Muscle layer of duodenum (tissue), 2 donors: ENCODE data around the gene PDZRN4.

Source experiments
- H3K27ac ChIP-seq: one replicate; pipeline ENCODE4 v1.7.0; 2013; ENCODE audit warnings: mild to moderate bottlenecking, low read length
- H3K27me3 ChIP-seq: one replicate; pipeline ENCODE4 v1.7.0; 2013; ENCODE audit warnings: low read depth, mild to moderate bottlenecking, control low read depth, low read length
- H3K36me3 ChIP-seq, 2 donors: one replicate each; pipeline ENCODE4 v1.7.0; 2013; ENCODE audit warnings: low read length in 2 of 2, control low read depth in 1 of 2, mild to moderate bottlenecking in 1 of 2; ENCODE audit not compliant: insufficient read depth in 2 of 2, control insufficient read depth in 1 of 2
- H3K4me1 ChIP-seq, 2 donors: one replicate each; pipeline ENCODE4 v1.7.0; 2013; ENCODE audit warnings: low read length in 2 of 2, mild to moderate bottlenecking in 2 of 2, control low read depth in 1 of 2, moderate library complexity in 1 of 2; ENCODE audit not compliant: insufficient read depth in 2 of 2, control insufficient read depth in 1 of 2
- H3K4me3 ChIP-seq, 2 donors: one replicate each; pipeline ENCODE4 v1.7.0; 2013; ENCODE audit warnings: low read length in 2 of 2, low read depth in 1 of 2, mild to moderate bottlenecking in 1 of 2
- H3K9me3 ChIP-seq, 2 donors: one replicate each; pipeline ENCODE4 v1.7.0; 2013; ENCODE audit warnings: low read length in 2 of 2, control low read depth in 1 of 2, mild to moderate bottlenecking in 1 of 2; ENCODE audit not compliant: control insufficient read depth in 1 of 2
- donor health status: healthy.

The PDZRN4 gene

DNA sequence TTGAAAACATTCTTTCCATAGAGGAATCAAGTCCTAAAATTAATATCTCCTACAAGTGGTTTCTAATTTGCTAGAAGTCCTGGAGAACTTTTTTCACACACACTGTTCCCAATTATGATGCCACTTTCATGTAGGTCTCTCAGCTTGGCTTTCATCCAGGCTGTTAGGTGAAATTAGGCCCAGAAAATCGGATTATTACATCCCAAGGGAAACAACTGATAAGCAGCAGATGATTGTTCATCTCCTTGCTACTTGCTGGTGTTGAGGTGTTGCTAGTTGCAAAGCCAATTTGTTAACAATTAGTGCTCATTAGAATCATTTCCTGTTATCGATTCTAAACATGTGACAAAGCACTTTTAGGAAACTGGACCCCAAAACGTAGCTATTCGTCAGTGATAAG is 248.0 kb downstream of the PDZRN4 start:
- Histone ChIP-seq H3K27me3 (no peaks in the 10 kb centered on the region), H3K4me3 (no peak overlapping the region), H3K9me3 (no peaks in the 10 kb centered on the region), H3K36me3 (no peaks in the 10 kb centered on the region), H3K27ac (no peak overlapping the region), H3K4me1 (peaks cover 0 to 12% of the 10 kb centered on the region in 2 donors)

DNA sequence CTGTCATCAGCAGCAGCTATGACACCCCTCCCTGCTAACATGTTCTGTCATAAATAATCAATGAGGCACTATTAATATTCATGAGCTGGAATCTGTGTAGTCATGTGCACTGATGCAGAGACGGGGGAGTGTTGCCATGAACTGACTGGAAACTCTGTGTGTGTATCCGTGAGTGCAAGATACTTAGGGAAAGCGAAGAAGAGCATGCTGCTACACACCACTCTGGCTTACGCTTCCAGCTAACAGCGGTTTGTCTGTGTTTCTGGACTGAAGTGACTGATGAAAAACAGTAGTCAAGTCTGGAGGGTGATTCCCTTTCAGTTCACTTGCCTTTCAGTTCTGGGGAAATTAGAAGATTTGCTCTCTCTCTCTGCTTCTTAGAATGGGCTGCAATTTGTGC is 249.4 kb downstream of the PDZRN4 start:
- Histone ChIP-seq H3K36me3 (no peaks in the 10 kb centered on the region), H3K9me3 (no peaks in the 10 kb centered on the region), H3K27ac (no peak overlapping the region), H3K4me3 (no peak overlapping the region), H3K4me1 (peaks cover 0 to 12% of the 10 kb centered on the region in 2 donors), H3K27me3 (no peaks in the 10 kb centered on the region)

DNA sequence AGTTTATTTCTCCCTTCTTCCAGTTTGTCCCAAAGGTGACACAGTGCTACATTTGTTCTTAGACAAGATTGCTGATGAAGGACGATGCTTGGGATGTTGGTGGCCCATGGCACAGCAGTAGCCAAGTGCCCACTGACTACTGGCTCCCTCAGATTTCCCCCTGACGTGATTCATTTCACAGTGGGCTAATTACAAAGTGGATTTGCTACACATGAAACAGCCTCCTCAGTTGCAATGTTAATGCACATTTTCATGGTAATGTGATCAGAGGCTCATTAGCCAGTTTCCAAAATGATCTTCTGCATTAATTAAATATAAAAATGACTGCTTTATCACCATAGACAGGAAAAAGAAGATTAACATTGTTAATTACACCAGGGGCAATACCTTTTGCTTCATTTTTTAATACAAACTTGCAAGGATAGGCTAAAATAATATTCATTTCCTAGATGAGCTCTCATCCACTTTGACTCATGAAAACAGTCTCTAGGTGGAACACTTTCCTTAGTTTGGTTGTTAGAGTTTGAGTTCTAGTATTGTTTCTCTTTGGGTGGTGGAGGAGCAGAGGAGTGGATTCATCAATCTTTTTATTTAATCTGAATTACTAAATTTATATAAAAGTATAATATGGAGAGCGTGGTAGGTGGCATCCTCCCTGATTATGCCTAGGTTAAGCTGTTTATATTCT is 250.9 kb downstream of the PDZRN4 start:
- no peaks in the 10 kb centered on the region for H3K9me3 ChIP-seq
- H3K27me3 ChIP-seq = no peaks in the 10 kb centered on the region
- H3K36me3 ChIP-seq = no peaks in the 10 kb centered on the region
- H3K27ac ChIP-seq = no peak overlapping the region
- H3K4me1 ChIP-seq = peaks cover 0 to 12% of the 10 kb centered on the region in 2 donors
- no peak overlapping the region for H3K4me3 ChIP-seq

- Histone ChIP-seq H3K27me3 (no peaks in the 10 kb centered on the region), H3K9me3 (no peaks in the 10 kb centered on the region), H3K4me1 (peaks cover 0 to 12% of the 10 kb centered on the region in 2 donors), H3K36me3 (no peaks in the 10 kb centered on the region), H3K27ac (no peak overlapping the region), H3K4me3 (no peak overlapping the region)
Observed at GRCh38 chr12:41439801-41440200, 251.7 kb downstream of the PDZRN4 start.

DNA sequence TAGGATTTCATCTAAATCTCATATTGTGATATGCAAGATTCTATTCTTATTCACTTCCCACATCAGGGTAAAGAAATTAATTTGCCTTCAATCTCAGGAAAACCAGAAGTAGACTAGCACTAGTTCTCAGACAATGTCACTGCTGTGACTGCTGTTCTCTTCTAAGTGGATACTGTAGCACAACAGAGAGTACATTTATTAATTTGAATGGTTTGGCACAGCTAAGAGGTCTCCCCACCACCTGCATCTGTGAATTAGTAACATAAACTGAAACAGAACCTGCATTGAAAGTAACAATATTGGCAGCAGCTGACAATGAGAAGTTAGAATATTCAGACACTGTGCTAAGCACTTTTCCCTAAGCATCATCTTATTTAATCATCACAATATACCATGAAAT is 253.1 kb downstream of the PDZRN4 start:
- peaks cover 0 to 12% of the 10 kb centered on the region in 2 donors for H3K4me1 ChIP-seq
- H3K9me3 ChIP-seq = no peaks in the 10 kb centered on the region
- no peaks in the 10 kb centered on the region for H3K27me3 ChIP-seq
- no peaks in the 10 kb centered on the region for H3K36me3 ChIP-seq
- H3K4me3 ChIP-seq = no peak overlapping the region
- no peak overlapping the region for H3K27ac ChIP-seq

DNA sequence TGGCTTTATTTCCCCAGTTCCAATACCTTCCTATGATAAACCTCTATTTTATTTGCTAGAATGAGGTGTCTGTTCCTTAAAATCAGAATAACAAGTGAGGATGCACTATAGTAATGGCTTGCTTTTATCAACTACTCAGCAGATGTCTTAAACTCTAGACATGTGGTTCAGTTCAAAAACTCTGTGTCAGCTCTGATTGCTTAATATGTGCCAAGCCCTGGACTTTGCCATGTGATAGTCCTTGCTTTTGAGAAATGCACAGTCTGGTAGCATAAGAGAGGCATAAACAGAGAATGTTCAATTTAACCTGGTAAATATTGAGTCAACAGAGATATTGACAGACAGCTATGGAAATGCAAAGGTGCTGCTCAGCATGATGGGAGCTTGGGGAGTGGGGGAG is 254.8 kb downstream of the PDZRN4 start:
- H3K36me3 ChIP-seq = no peaks in the 10 kb centered on the region
- H3K27me3 ChIP-seq = no peaks in the 10 kb centered on the region

DNA sequence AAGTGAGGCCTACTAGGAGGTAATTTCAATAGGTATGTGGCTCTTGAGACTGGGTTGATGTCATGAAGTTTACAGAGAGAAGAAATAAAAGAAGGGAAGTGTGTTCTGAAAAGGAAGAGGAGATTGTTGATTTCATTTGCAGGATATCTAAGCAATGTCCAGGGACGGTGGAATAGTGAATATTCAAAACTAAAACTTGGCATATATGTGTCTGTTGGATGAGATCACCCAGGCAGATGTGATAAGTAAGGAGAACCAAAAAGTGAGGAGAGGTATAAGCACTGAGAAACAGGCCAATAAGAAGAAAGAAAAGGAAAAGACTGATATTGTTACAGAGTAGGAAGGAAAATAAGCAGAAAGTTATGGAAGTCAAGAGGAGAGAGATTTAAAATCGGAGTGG is 255.6 kb downstream of the PDZRN4 start:
- Histone ChIP-seq H3K9me3 (no peaks in the 10 kb centered on the region), H3K4me1 (no peaks in the 10 kb centered on the region), H3K4me3 (no peak overlapping the region), H3K27me3 (no peaks in the 10 kb centered on the region), H3K27ac (no peak overlapping the region), H3K36me3 (no peaks in the 10 kb centered on the region)

More for the DNA sequence above, 254.8 kb downstream of the PDZRN4 start:
- Histone ChIP-seq H3K27ac (no peak overlapping the region), H3K4me3 (no peak overlapping the region), H3K4me1 (peaks cover 0 to 3% of the 10 kb centered on the region in 2 donors), H3K9me3 (no peaks in the 10 kb centered on the region)

DNA sequence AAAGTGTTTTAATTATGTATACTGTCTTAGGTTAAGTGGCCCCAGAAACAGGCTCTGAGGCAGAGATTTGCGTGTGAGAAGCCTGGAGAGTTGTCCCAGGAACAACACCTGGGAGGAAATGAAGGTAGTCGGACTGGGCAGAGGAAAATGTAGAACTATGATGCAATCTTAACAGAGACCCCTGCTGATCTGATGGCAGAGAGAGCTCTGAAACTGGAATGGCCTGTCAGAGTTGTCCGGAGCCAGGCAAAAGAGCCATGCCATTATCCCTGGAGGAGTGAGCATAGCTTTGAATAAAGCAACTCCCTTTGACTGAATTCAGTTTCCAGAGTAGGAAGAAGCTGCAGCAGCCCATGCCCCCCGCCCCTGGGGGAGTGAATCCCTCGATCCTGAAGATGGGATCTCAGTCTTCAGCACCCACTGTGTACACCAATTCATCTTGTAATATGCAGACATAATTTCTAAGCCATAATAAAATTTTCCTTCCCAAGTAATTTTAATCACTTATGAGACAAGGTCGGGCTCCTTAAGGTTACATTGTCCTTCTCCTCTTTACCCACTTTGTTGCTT is 264.8 kb downstream of the PDZRN4 start:
- Histone ChIP-seq H3K27ac (no peak overlapping the region), H3K4me1 (no peaks in the 10 kb centered on the region), H3K36me3 (no peaks in the 10 kb centered on the region), H3K27me3 (no peaks in the 10 kb centered on the region), H3K4me3 (no peak overlapping the region), H3K9me3 (no peaks in the 10 kb centered on the region)

GRCh38 chr12:41453409-41453808 is 265.3 kb downstream of the PDZRN4 start:
- no peaks in the 10 kb centered on the region for H3K27me3 ChIP-seq

GRCh38 chr12:41459111-41459905 is 271.2 kb downstream of the PDZRN4 start:
- Histone ChIP-seq H3K27me3 (no peaks in the 10 kb centered on the region), H3K4me3 (no peak overlapping the region), H3K9me3 (no peaks in the 10 kb centered on the region), H3K27ac (no peak overlapping the region), H3K36me3 (no peaks in the 10 kb centered on the region), H3K4me1 (no peaks in the 10 kb centered on the region)

More at GRCh38 chr12:41453409-41453808, 265.3 kb downstream of the PDZRN4 start:
- no peak overlapping the region for H3K4me3 ChIP-seq
- H3K36me3 ChIP-seq = no peaks in the 10 kb centered on the region
- no peaks in the 10 kb centered on the region for H3K4me1 ChIP-seq
- no peaks in the 10 kb centered on the region for H3K9me3 ChIP-seq
- H3K27ac ChIP-seq = no peak overlapping the region

DNA sequence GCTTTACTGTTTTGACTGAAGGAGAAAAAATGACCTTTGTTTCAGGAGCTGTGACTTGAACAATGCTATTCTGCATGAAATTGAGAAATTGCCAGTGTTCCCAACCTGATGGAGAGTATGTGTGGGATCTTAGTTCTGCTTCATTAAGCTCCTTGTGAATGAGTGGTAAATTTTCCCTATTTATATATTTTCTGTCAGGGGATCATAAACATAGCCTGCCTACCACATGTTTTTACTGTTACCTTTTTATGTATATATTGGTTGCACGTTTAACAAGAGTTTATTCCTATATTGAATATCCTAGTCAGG is 271.7 kb downstream of the PDZRN4 start:
- no peaks in the 10 kb centered on the region for H3K4me1 ChIP-seq
- no peaks in the 10 kb centered on the region for H3K9me3 ChIP-seq
- H3K27me3 ChIP-seq = no peaks in the 10 kb centered on the region
- no peak overlapping the region for H3K27ac ChIP-seq
- H3K36me3 ChIP-seq = no peaks in the 10 kb centered on the region
- H3K4me3 ChIP-seq = no peak overlapping the region
